Cerebellar nuclear complex (tissue), 1 donor: ENCODE measurements around the gene MORC1.
A peak's percentile ranks its signal among the peaks of the same experiment; 100 is the strongest.

ENCODE experiments used
- DNase-seq, 2 experiments: peaks; one replicate each; lab custom pipeline; 2025; lab: John Stamatoyannopoulos, UW

Gene MORC1

GRCh38 chr3:109026821-109027220 is 91.1 kb downstream of the MORC1 start:
- DNase-seq = no peak

DNA sequence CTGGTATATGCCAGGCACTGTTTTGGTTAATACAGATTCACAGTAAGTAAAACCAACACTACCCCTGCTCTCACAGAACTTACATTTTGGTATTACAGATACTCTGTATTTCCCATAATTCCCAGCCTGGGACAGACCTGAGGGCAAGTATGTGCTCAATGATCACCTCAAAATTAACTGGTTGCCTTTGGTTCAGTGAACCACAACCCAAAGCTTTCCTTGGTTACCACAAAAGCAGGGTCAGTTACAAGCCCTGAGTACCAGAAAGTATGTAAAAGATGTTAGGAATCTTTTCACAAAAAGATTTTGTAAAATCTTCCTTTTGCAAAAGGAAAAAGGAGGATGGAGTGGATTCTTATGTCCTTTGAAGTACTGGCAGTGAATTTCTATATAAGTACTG is 92.0 kb downstream of the MORC1 start:
- DNase-seq = no peak

DNA sequence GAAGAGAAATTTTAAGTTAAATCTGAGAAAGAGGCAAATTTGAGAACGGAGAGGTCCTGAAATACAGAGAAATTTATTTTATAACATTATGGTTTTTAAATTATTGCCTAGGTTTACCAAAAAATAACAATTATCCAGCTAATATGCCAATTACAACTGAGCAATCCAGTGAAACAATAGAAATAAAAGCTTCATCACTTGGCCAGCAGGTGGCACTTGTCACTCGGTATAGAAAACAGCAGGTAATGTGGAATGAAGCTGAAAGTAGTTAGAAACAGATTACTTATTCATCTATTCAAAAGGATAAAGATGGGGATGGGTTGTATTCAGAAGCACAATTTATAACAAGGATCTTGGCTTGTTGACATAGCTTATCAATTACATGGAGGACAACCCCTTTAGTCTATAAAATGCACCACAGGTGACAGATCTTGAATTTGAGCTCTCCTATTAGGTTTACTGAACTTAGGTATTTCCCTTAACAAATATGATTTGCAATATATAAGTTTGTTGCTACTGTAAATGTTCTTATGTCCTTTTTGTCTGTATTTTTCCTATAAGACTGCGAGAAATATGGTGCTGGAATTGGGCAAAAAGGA is 94.2 kb downstream of the MORC1 start:
- DNase-seq = peak in 1 of 2 experiments; percentile 14

DNA sequence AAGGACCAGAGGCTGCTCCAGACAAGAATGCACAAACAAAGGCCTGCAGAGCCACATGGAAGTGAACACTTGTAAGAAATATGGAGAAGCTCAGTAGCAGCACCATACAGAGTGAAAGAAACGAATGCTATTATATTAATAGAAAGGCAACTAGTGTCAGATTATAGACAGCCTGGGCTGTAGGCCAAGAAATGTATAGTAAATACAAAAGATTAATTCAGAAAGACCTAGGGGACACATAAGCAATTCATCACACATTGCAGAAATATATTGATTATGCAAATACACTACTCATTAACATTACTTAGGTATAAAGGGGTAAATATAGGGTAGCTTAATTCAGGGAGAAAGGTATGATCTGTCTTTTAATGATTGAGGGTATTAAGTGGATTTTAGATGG is 94.8 kb downstream of the MORC1 start:
- DNase-seq = no peak

DNA sequence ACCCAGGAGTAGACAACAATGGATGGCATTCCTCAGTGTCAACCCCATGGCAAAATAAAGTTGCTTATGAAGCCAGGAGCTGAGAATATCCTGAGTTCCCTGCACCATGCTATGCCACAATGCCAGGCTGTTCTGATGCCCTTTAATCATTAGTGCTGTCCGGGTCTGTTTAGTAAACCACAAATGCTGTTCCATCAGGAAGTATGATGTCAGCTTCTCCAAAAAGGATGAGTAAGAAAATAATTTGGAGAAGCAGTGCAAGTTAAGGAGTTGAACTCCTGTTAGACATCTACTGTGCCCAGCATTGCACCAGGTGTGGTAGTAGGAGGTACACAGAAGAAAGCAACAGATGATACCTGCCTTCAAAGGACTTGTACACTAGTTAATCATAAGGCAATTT is 96.4 kb downstream of the MORC1 start:
- DNase-seq = no peak

- DNase-seq = no peak
Observed at GRCh38 chr3:109018828-109019227, 99.1 kb downstream of the MORC1 start.

GRCh38 chr3:109005443-109005842 is 112.5 kb downstream of the MORC1 start:
- no peak for DNase-seq

GRCh38 chr3:108998436-108998835 is 119.5 kb downstream of the MORC1 start:
- no peak for DNase-seq

DNA sequence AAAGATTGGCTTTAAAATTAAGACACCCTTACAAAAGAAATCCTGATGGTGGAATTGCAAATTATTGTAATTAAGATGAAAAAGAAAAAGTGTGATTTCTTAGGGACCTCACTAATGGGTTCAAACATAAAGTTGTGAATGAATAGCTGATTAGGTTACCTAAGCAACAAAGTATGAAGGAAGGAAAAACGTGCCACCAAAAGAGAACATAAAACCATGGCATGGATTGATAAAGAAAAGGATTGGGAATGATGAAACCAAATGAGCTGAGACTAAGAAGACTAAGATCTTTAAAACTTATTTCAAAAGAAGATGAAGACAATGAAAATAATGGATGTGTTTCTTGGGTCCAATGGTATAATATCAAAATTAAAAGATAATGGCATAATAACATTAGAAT is 132.1 kb downstream of the MORC1 start:
- no peak for DNase-seq

DNA sequence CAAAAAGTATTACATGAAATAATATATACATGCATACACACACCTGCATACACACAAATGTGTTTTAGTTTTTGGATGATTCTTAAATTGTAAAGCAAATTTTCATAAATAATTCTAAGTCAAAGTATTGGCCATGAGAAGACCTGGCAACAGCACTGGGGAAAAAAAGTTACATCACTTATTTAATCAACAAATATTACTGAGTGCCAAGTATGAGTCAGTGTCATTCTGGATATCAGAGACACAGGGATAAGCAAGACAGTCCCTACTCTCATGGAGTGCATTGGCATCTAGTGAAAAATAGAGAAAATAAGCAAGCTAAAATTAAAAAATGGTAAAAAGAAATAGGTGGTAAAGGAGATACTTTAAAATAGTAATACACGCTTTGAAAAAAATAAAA is 134.9 kb downstream of the MORC1 start:
- no peak for DNase-seq

DNA sequence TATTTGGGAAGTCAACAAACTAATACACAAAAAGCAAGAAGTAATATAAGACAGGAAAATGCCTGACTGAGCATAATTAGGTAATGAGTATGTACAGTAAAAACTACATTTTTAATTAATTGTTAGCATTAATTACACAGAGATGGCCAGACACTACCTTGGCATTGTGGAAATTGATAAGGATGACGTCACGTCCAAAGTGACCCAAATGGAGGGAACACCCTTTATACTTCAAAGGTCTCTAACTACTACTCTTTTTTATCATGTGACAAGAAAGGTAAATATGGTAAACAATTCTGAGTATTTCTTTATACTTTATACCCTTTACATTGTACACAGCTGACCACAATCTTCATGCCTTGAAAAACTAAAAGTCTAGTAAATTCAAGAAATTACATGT is 141.9 kb downstream of the MORC1 start:
- no peak for DNase-seq

DNA sequence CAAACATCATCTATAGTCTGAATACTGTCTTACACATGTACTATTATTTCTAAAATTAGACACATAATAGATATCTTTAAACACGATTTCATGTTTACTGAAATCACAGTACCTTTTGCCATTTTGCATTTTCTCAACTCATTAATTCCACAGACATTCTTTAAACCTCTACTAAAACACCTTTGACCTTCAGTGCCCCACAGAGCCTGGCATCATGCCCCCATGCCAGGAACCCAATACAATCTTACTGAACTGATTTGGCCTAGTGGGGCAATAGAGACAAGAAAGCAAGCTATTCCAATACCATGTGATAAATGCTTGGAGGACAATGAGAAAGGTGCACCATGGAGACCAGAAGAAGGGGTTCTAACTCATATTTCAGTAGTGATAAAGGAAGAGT is 144.9 kb downstream of the MORC1 start:
- no peak for DNase-seq

DNA sequence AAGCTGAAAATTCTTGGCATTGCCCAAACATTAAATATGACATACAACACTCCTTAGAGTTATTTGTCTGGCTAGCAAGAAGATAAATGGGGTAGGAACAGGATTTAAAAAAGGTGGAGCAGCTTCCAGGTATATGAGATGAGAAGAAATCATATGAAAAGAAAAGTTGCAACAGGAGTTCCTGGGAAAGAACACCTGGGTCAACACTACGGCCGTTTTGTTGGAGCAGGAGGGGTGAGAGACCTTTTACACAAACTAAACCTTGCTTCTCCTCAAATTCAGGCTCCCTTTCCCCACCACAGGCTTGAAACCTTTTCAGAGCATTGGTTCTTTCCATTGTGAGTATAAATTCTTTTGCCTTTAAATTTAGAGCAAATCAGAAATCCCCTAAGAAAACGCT is 145.5 kb downstream of the MORC1 start:
- DNase-seq = no peak

DNA sequence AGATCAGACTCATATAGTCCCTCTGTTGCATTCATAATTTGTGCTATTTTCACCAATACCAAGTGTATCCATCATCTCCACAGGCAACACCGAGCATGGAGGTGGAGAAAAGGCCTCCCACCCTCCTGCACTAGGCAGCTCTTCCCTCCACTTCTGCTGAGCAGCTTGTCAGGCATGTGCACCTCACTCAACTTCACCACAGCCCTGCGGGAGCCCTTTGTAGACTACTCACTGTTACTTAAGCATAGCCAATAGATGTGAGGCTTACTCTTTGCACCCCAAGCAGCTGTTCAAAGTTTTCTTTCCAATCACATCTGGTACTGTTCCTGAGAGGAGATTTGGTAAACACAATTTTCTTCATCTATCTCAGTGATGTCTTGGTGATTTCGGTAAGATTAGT is 147.4 kb downstream of the MORC1 start:
- DNase-seq = no peak

GRCh38 chr3:108966773-108967172 is 151.2 kb downstream of the MORC1 start:
- no peak for DNase-seq

DNA sequence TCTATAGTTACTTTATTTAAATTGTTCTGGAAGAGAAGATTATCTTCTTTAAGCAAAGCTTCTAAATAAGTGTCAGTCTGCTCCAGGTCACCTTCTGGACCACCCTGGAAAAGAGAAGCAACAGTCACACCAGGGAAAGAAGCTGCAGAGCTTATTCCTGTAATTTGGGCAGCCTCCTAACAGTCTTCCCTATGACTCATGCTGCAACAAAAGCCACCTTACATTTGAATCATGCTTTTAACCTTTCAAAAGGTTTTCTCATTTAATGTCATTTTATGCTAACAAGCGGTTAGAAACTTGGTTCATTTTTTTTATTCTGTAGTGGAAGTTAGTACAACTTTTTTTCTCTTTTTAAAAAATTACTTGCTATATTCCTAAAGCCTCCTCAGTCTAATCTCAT is 158.9 kb downstream of the MORC1 start:
- no peak for DNase-seq

DNA sequence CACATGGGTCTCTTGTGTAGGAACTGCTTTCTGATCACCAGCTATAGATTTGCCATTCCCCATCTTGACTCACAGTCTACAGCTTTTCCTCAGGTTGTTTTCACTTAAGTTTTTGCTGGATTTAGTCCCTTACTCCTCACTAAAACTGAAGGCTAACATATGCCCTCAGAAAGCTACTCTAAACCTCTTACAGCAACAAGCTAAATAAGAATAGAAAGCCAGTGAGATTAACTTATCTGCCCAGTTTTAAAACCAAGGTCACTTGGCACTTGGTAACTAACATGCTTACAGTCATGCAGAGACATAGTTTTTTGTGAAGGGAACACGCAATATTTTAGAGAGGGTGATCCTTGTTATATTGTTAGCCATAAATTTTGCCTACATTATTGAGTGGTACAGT is 164.2 kb downstream of the MORC1 start, which contains the start of gene GUCA1C:
Gene GUCA1C (minus strand): TSS at position 180 of the 400 bp plus-strand sequence. CDS start 117 bp downstream, at position 63.
- DNase-seq = no peak

DNA sequence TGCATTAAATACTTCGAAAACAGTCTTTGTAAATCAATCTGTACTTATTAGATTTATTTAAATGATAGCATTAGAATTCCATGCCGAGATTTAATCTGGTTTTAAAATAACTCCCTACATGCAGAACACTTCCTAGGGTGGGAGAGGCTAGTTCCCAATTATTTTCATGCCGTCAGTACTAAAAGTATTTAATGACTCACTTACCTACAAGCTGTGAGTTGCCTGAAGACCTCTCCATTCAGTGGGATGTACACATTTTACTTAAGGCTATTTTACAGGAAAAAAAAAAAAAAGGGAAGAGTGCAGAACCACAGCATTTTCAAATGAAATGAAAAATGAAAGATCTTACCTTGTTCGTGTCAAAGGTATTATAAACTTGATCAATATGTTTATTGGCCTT is 164.7 kb downstream of the MORC1 start:
- DNase-seq = no peak

DNA sequence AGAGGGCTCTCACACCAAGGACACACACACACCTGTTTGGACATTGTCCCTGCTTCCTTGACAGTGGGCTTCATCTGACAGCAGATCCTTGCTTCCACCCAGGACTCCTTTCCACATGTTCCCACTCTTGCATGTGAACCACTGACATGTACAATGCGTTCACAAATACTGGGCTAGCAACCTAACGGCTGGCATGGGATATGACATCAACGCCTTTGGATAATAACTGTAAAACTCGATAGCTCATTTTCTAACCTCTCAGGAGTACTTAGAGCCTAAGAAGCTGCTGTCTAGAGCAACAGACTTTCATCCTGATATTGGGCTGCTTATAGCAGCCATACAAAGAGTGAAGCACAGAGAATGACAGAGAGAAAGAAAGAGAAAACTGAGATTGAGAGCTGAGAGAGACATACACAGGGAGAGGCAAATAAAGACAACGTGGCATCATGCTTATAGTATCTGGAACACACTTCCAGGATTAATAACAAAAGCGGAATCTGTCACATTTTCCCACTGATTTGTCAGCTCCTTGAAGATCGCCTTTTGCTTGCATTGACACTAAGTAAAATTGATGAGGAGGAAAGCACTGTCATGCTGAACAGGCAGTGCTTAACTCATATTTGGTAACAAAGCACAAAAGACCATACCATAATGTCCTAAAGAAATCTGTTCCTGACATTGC is 166.0 kb downstream of the MORC1 start:
- no peak for DNase-seq

DNA sequence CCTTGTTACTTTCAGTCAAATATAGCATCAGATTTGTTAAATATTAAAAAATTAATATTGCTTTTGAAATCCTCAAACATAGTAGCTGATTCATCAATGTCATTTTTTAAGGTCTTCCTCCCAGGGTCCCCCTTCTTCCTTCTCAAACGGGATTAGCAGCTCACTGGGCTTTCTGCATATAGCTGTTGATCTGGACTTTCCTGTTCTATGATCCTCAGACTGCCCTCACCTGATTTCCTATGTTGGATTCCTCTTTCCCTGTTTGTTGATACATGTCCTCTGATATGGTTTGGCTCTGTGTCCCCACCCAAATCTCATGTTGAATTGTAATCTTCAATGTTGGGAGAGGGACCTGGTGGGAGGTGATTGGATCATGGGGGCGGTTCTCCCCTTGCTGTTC is 170.1 kb downstream of the MORC1 start:
- no peak for DNase-seq

GRCh38 chr3:108946292-108947285 is 171.3 kb downstream of the MORC1 start:
- no peak for DNase-seq

GRCh38 chr3:108940568-108941263 is 177.2 kb downstream of the MORC1 start:
- no peak for DNase-seq
